Measurements from ENCODE around the gene SPDYE8. TPM values are rescaled to one million over a fixed set of nuclear protein-coding genes. Genes with fewer than 3 reads are reported as not detected.
"Not testable (repeated sequence)": the region's sequence is repeated elsewhere in the genome, so short reads cannot be mapped to it uniquely, and the experiment has no call there.

Gene SPDYE8
- not detected in 2 replicates for total RNA-seq (2021)
- not detected for Bru-seq, nascent RNA
- BruChase-seq, experiment 1, labeled RNA remaining after a 2-hour chase = not detected
- BruChase-seq, experiment 2, labeled RNA remaining after a 6-hour chase = not detected
- long read RNA-seq, partial matches to known transcripts = 0 of 1 reads
- long read RNA-seq, other reads (novel, unspliced or antisense) = 1 of 1 reads

GRCh38 chr7:73029666-73030065 is at the start of gene SPDYE8:
Gene SPDYE8 (minus strand): TSS chr7:73029766. CDS start chr7:73027966, 1,800 bp downstream.
- BruUV-seq (replicated peaks); CTCF ChIA-PET: not testable (repeated sequence)

GRCh38 chr7:73057811-73058210 is 28.2 kb upstream of the SPDYE8 start, which contains the start of gene SPDYE11:
Gene SPDYE11 (minus strand): TSS chr7:73057911. CDS start chr7:73056111, 1,800 bp downstream.
- H2AFZ ChIP-seq; H3K9me3 ChIP-seq (ENCODE audit: insufficient read depth, low read depth); intact Hi-C loops (cut with micrococcal nuclease; ENCODE audit: unreplicated experiment); DNase-seq; H3K79me2 ChIP-seq (ENCODE audit: low read depth); H3K36me3 ChIP-seq (ENCODE audit: low read depth); H3K27ac ChIP-seq; H3K4me2 ChIP-seq; H4K20me1 ChIP-seq (ENCODE audit: insufficient read depth); H3K27me3 ChIP-seq (ENCODE audit: insufficient read depth, low read depth); H3F3A ChIP-seq (ENCODE audit: insufficient read depth, low read depth); H3K4me1 ChIP-seq (replicated peaks; ENCODE audit: insufficient read depth); H3K9me2 ChIP-seq (ENCODE audit: insufficient read depth); H3K4me3 ChIP-seq; BruUV-seq (replicated peaks); POLR2A ChIA-PET (ENCODE audit: unreplicated experiment); CTCF ChIA-PET: not testable (repeated sequence)

More at GRCh38 chr7:73029666-73030065, at the start of gene SPDYE8:
- H4K20me1 ChIP-seq (ENCODE audit: insufficient read depth); H3K36me3 ChIP-seq (ENCODE audit: low read depth); DNase-seq; H3K4me3 ChIP-seq; H3K27ac ChIP-seq; H3K4me2 ChIP-seq; H3K9me3 ChIP-seq (ENCODE audit: insufficient read depth, low read depth); intact Hi-C loops (cut with micrococcal nuclease; ENCODE audit: unreplicated experiment); H3K9me2 ChIP-seq (ENCODE audit: insufficient read depth); H3K79me2 ChIP-seq (ENCODE audit: low read depth); H3F3A ChIP-seq (ENCODE audit: insufficient read depth, low read depth); H3K4me1 ChIP-seq (replicated peaks; ENCODE audit: insufficient read depth); H3K27me3 ChIP-seq (ENCODE audit: insufficient read depth, low read depth); POLR2A ChIA-PET (ENCODE audit: unreplicated experiment); H2AFZ ChIP-seq: not testable (repeated sequence)

GRCh38 chr7:73006491-73006890 is 23.1 kb downstream of the SPDYE8 start:
- Histone ChIP-seq H3K4me2 (peak overlapping the region; percentile 92), H3K4me3 (peak overlapping the region; percentile 67; the same call in 1 of the 2 replicates)
- H3F3A ChIP-seq (ENCODE audit: insufficient read depth, low read depth); H3K36me3 ChIP-seq (ENCODE audit: low read depth); H3K9me3 ChIP-seq (ENCODE audit: insufficient read depth, low read depth); H2AFZ ChIP-seq; H4K20me1 ChIP-seq (ENCODE audit: insufficient read depth); intact Hi-C loops (cut with micrococcal nuclease; ENCODE audit: unreplicated experiment); POLR2A ChIA-PET (ENCODE audit: unreplicated experiment); H3K27me3 ChIP-seq (ENCODE audit: insufficient read depth, low read depth); H3K4me1 ChIP-seq (replicated peaks; ENCODE audit: insufficient read depth); CTCF ChIA-PET; H3K79me2 ChIP-seq (ENCODE audit: low read depth); BruUV-seq (replicated peaks); H3K27ac ChIP-seq; H3K9me2 ChIP-seq (ENCODE audit: insufficient read depth): not testable (repeated sequence)
- peak in 1 of 2 experiments; percentile 13 for DNase-seq

- POLR2A ChIA-PET (ENCODE audit: unreplicated experiment); intact Hi-C loops (cut with micrococcal nuclease; ENCODE audit: unreplicated experiment); H3K4me1 ChIP-seq (replicated peaks; ENCODE audit: insufficient read depth); H3K27me3 ChIP-seq (ENCODE audit: insufficient read depth, low read depth); BruUV-seq (replicated peaks); H4K20me1 ChIP-seq (ENCODE audit: insufficient read depth); H3K36me3 ChIP-seq (ENCODE audit: low read depth); H3K79me2 ChIP-seq (ENCODE audit: low read depth); CTCF ChIA-PET; H3K9me3 ChIP-seq (ENCODE audit: insufficient read depth, low read depth); H3K9me2 ChIP-seq (ENCODE audit: insufficient read depth); H3F3A ChIP-seq (ENCODE audit: insufficient read depth, low read depth): not testable (repeated sequence)
- peak overlapping the region; percentile 33; the same call in 1 of the 2 replicates for H3K4me2 ChIP-seq
- peak overlapping the region; percentile 77 for H2AFZ ChIP-seq
- DNase-seq = peak; percentile 72 to 92
- H3K27ac ChIP-seq = peak overlapping the region; percentile 78
- peak overlapping the region; percentile 57; the same call in 1 of the 2 replicates for H3K4me3 ChIP-seq
These were observed 23.7 kb downstream of the SPDYE8 start for GRCh38 chr7:73005693-73006447.

GRCh38 chr7:73005356-73005692 is 24.2 kb downstream of the SPDYE8 start:
- H3K36me3 ChIP-seq (ENCODE audit: low read depth); POLR2A ChIA-PET (ENCODE audit: unreplicated experiment); intact Hi-C loops (cut with micrococcal nuclease; ENCODE audit: unreplicated experiment); H3F3A ChIP-seq (ENCODE audit: insufficient read depth, low read depth); H3K27me3 ChIP-seq (ENCODE audit: insufficient read depth, low read depth); H3K9me3 ChIP-seq (ENCODE audit: insufficient read depth, low read depth); H3K4me1 ChIP-seq (replicated peaks; ENCODE audit: insufficient read depth); H3K79me2 ChIP-seq (ENCODE audit: low read depth); CTCF ChIA-PET; H4K20me1 ChIP-seq (ENCODE audit: insufficient read depth); H3K9me2 ChIP-seq (ENCODE audit: insufficient read depth): not testable (repeated sequence)
- H2AFZ ChIP-seq = peak overlapping the region; percentile 75
- TSS peak; percentile 85 for BruUV-seq (replicated peaks)
- DNase-seq = peak in 1 of 2 experiments; percentile 85
- peak overlapping the region; percentile 57; the same call in 1 of the 2 replicates for H3K4me3 ChIP-seq
- peak overlapping the region; percentile 78; the same call in 1 of the 2 replicates for H3K27ac ChIP-seq
- peak overlapping the region; percentile 10; the same call in 1 of the 2 replicates for H3K4me2 ChIP-seq

- H3F3A ChIP-seq (ENCODE audit: insufficient read depth, low read depth); CTCF ChIA-PET; H2AFZ ChIP-seq; H3K9me3 ChIP-seq (ENCODE audit: insufficient read depth, low read depth); H3K4me3 ChIP-seq; H3K4me1 ChIP-seq (replicated peaks; ENCODE audit: insufficient read depth); intact Hi-C loops (cut with micrococcal nuclease; ENCODE audit: unreplicated experiment); POLR2A ChIA-PET (ENCODE audit: unreplicated experiment); H3K27me3 ChIP-seq (ENCODE audit: insufficient read depth, low read depth); DNase-seq; H3K4me2 ChIP-seq; H3K36me3 ChIP-seq (ENCODE audit: low read depth); H3K9me2 ChIP-seq (ENCODE audit: insufficient read depth); H3K79me2 ChIP-seq (ENCODE audit: low read depth); H4K20me1 ChIP-seq (ENCODE audit: insufficient read depth); H3K27ac ChIP-seq: not testable (repeated sequence)
- TSS peak; percentile 1 for BruUV-seq (replicated peaks)
These were observed 31.6 kb downstream of the SPDYE8 start for GRCh38 chr7:72997887-72998468.

GRCh38 chr7:72997447-72997846 is 32.1 kb downstream of the SPDYE8 start:
- POLR2A ChIA-PET (ENCODE audit: unreplicated experiment) = not testable (repeated sequence)

More at GRCh38 chr7:72997447-72997846, 32.1 kb downstream of the SPDYE8 start:
- intact Hi-C loops (cut with micrococcal nuclease; ENCODE audit: unreplicated experiment); H3F3A ChIP-seq (ENCODE audit: insufficient read depth, low read depth); H4K20me1 ChIP-seq (ENCODE audit: insufficient read depth); H3K27me3 ChIP-seq (ENCODE audit: insufficient read depth, low read depth); H3K36me3 ChIP-seq (ENCODE audit: low read depth); BruUV-seq (replicated peaks); H2AFZ ChIP-seq; H3K9me2 ChIP-seq (ENCODE audit: insufficient read depth); H3K27ac ChIP-seq; H3K9me3 ChIP-seq (ENCODE audit: insufficient read depth, low read depth); H3K4me2 ChIP-seq; DNase-seq; H3K4me1 ChIP-seq (replicated peaks; ENCODE audit: insufficient read depth); H3K79me2 ChIP-seq (ENCODE audit: low read depth); CTCF ChIA-PET; H3K4me3 ChIP-seq: not testable (repeated sequence)
